ENCODE results near the gene MYO1E.
"Not testable (repeated sequence)": the region's sequence is repeated elsewhere in the genome, so short reads cannot be mapped to it uniquely, and the experiment has no call there.

Gene MYO1E

DNA sequence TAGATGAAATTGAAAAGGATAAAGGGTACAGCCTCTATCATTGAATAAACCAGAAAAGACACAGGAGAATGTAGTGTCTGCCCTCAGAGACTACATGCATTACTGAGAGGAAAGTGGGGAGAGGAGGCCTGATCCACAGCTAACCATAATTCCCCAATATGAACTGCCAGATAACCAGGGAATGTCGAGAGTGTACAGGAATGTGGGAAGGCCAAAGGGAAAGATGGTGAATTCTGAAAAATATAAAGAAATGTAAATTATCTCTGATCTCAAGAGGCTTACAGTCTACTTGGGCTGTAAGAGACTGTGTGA, 22.3 kb downstream of the MYO1E start:
- DNase-seq (ENCODE audit: low spot score), result no peak

GRCh38 chr15:59349680-59350420, 22.8 kb downstream of the MYO1E start:
- DNase-seq (ENCODE audit: low spot score), result peak; percentile 96

- DNase-seq (ENCODE audit: low spot score), result no peak
These were observed 24.8 kb downstream of the MYO1E start for GRCh38 chr15:59347915-59348314.

DNA sequence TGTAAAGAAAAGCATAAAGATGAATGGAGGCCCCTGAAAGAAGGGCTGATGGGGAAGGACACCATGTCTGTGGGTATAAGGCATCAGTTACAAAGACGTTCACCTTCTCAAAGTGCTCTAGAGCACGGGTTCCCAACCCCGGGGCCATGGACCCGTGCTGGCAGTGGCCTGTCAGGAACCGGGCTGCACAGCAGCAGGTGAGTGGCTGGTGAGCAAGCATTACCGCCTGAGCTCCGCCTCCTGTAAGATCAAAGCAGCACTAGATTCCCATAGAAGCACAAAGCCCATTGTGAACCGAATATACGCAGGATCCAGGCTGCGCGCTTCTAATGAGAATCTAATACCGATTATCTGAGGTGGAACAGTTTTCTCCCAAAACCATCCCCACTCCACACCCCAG, 25.7 kb downstream of the MYO1E start:
- DNase-seq (ENCODE audit: low spot score), result no peak

GRCh38 chr15:59345326-59345725, 27.3 kb downstream of the MYO1E start:
- no peak for DNase-seq (ENCODE audit: low spot score)

DNA sequence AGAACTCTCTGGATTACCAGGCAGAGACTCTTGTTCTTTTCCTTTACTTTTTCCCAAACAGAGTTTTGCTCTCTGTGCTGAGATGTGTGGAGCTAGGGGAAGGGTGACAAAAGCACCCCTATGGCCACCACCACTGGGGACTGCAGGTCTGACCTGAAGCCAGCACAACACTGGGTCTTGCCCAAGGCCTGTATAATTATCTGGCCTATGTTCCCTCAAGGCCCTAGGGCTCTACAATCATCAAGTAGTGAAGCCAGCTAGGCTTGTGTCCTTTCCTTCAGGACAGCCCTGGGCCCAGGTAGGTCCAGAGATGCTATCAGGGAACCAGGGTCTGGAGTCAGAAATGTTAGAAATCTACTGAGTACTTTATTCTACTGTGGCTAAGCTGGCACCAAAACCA, 28.4 kb downstream of the MYO1E start:
- DNase-seq (ENCODE audit: low spot score), result no peak

DNA sequence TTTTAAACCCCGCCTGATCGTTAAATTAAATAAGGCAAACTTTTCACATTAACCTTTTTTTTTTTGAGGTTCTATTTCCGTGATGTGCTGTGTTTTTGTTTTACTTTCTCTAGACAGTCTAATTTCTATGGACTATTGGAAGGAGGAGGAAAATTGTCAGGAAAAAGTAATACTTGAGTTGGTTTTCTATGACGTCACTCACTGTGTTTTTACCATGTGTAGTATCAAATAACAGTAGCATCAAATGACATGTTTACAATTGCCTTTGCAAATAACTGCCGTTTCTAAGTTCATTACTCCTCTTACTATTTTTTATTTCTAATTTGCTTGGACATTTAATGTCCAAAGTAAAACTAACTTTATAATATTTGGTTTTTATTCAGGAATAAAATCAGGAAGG, 32.3 kb downstream of the MYO1E start:
- no peak for DNase-seq (ENCODE audit: low spot score)

DNA sequence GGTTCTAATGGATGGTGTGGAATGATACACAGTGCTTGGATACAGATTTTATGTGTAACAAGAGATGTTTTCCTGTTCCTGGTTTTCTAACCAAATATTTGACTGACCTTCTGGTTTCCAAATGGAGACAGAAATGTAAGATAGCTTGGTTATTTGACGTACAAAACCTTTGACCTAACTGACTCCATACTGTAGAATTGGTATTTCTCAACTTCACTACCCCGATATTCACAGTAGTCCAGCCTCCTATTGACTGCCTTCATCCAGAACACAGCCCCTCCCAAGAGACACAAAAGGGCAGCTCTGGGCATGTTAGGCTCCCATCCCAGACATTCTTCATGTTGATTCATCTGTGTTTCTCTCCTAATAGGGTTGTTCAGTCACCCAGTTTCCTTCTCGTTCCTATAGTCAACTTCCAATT, 33.4 kb downstream of the MYO1E start:
- peak; percentile 37 for DNase-seq (ENCODE audit: low spot score)

GRCh38 chr15:59338414-59338813, 34.3 kb downstream of the MYO1E start:
- DNase-seq (ENCODE audit: low spot score), result no peak

DNA sequence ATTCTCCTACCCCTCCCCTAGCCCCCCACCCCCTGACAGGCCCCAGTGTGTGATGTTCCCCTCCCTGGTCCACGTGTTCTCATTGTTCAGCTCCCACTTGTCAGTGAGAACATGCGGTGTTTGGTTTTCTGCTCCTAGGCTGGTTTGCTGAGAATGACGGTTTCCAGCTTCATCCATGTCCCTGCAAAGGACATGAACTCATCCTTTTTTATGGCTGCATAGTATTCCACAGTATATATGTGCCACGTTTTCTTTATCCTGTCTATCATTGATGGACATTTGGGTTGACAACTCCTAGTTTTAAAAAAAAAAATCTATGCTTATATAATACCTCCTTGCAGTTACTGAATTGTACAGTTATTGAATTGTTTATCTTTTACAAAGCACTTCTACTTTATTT, 35.9 kb downstream of the MYO1E start:
- not testable (repeated sequence) for DNase-seq (ENCODE audit: low spot score)

DNA sequence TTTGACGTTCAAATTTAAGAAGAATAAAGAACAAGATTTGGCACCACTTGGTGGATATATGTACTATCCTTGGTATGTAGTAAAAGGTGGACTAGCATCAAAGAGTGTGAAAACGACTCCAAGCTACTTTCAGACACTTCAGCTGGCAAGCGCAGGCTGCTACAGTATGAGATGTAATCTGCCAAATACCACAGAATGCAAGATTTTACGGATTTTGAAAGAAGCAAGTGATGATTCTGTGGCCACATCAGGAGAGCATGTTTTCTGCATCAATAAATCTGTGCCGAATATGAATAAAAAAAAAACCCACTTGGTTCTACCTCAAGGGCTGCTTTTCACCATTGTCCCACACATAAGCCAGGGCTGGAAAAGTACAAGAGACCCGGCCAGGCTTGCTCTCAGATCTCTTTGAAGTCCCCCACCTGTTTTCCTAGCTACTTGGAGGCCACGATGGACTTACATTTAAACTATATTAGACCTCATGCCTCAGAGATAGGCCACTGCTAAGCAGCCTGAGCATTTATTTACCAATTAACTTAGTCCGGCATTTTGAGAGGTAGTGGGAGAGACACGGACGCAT, 37.4 kb downstream of the MYO1E start:
- DNase-seq (ENCODE audit: low spot score), result no peak

DNA sequence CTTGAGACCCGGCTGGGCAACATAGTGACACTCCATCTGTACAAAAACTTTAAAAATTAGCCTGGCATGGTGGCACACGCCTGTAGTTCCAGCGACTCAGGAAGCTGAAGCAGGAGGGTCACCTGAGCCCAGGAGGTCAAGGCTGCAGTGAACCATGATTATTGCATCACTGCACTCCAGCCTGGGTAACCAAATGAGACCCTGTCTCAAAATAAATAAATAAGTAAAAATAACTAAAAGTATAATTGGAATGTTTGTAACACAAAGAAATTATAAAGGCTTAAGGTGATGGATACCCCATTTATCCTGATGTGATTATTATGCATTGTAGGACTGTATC, 38.6 kb downstream of the MYO1E start:
- DNase-seq (ENCODE audit: low spot score), result no peak

- DNase-seq (ENCODE audit: low spot score), result peak; percentile 45
These were observed 39.1 kb downstream of the MYO1E start for GRCh38 chr15:59333401-59334075.

DNA sequence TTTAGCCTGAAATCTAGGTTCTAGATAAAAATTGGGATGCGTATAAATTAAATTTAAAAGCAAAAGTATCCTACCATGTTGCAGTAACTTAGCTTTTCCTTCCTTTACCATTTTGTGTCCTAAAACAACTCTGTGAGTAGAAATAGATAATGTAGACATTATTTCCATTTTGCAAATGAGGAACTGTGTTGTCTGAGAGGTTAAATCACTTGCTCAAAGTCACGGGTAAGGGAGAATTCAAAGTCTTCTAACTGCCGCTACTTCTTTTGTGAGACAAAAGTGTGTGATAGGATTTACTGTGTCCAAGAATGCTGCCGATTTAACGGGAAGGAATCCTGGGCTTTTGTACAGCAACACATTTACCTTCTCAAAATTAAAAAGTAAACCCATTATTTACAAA, 40.7 kb downstream of the MYO1E start:
- no peak for DNase-seq (ENCODE audit: low spot score)

- peak; percentile 48 for DNase-seq (ENCODE audit: low spot score)
These were observed 42.0 kb downstream of the MYO1E start for GRCh38 chr15:59330649-59331048.

- DNase-seq (ENCODE audit: low spot score), result peak; percentile 97
These were observed 42.9 kb downstream of the MYO1E start for GRCh38 chr15:59329570-59330350.

DNA sequence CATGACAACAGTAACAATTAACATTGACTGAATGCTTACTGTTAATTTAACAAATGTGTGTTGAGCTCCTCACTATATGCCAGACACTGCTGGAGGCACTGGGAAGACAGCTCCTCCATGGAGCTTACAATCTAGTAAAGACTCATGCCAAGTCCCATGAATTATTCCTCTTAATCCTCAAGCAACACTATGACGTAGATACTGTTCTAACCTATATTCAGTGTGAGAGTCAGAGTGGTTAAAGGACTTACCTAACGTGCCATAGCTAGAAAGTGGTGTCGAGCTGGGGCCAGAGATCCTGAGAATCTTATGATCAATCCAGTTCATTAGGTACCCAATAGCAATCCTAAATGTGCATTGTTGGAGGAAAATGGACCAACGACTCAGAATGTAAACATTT, 43.6 kb downstream of the MYO1E start:
- DNase-seq (ENCODE audit: low spot score), result no peak

GRCh38 chr15:59327942-59328341, 44.7 kb downstream of the MYO1E start:
- DNase-seq (ENCODE audit: low spot score), result no peak

DNA sequence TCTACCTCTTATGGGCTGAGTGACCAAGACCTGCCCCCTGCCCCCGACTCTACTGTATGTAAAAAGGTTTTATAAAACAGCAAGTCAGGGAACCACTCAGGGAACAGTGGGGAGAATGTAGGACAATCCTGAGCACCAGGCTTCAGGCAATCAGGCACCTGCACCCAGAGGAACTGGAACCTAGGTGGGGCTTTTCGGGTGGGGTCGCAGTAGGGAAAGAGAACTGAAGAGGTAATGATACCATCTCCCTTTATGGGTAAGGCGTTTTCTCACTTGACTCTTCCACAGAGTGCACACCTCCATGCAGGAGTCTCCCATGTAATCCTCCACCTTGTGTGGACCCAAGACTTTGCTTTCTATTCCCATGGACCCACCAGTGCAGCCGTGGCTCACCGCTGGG, 45.8 kb downstream of the MYO1E start:
- no peak for DNase-seq (ENCODE audit: low spot score)

DNA sequence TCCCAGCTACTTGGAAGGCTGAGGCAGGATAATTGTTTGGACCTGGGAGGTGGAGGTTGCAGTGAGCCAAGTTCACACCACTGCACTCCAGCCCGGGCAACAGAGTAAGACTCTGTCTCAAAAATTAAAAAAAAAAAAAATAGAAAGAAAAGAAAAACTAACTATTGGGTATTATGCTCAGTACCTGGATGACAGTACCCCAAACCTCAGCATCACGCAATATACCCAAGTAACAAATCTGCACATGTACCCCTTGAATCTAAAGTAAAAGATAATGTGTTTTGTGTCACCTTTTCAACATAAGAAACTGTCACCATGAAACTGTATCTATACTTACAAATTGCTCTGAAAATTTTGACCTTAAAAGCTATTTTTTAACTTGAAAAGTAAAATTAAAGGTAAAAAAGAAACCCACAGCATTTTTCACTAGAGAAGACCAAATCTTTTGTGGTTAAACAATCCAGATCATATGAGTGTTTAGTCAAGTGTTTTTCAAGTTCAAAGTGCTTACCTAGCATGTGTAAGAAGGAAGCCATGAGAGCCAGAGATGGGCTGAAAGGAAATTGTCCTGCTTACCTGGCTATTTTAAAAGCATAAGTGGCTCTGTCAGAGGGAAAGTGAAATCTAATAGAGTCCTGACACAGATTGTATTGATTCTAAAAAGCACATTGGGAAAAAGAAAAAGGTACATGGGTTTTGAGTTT, 50.5 kb downstream of the MYO1E start:
- no peak for DNase-seq (ENCODE audit: low spot score)

DNA sequence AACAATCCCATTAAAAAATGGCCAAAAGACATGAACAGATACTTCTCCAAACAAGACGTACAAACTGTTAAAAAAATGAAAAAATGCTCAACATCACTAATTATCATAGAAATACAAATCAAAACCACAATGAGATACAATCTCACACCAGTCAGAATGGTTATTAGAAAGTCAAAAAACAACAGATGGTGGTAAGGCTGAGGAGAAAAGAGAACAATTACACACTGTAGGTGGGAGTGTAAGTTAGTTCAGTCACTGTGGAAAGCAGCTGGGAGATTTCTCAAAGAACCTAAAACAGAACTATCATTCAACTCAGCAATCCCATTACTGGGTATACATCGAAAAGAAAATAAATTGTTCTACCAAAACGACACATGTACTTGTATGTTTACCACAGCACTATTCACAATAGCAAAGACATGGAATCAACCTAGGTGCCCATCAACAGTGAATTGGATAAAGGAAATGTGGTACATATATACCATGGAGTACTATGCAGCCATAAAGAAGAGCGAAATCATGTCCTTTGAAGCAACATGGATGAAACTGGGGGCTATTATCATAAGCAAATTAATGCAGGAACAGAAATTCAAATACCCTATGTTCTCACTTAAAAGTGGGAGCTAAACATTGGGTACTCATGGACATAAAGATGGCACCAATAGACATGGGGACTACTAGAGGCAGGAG, 51.5 kb downstream of the MYO1E start:
- no peak for DNase-seq (ENCODE audit: low spot score)

- peak; percentile 39 for DNase-seq (ENCODE audit: low spot score)
These were observed 55.5 kb downstream of the MYO1E start for GRCh38 chr15:59317211-59317610.

All from kidney tubule cell (primary cell).